ENCODE results near the gene GRIK2.

GRCh38 chr6:101940391-101940790, 546.9 kb downstream of the GRIK2 start:
- TF ChIP-seq EZH2 (IDR thresholded peaks at IDR 0.05; ENCODE audit: insufficient read depth, poor library complexity, severe bottlenecking) (no peak), EZH2phosphoT487 (IDR thresholded peaks at IDR 0.05; ENCODE audit: insufficient read depth, low read depth) (no peak)
